Dendritic cell treated with granulocyte-macrophage colony-stimulating factor and Interleukin-4, amounts not matched to agents 40 ng/mL and 50 ng/mL, for 4 days (primary cell): ENCODE measurements around the gene ZBTB8B.
"Not testable (repeated sequence)": the region's sequence is repeated elsewhere in the genome, so short reads cannot be mapped to it uniquely, and the experiment has no call there.

Source experiments
- H3K27ac Mint-ChIP-seq: one replicate; pipeline ENCODE4 v1.8.0; 2022; ENCODE audit warnings: mild to moderate bottlenecking, mixed read lengths
- H3K27me3 Mint-ChIP-seq: one replicate; pipeline ENCODE4 v1.8.0; 2022; ENCODE audit warnings: mild to moderate bottlenecking, mixed read lengths
- H3K36me3 Mint-ChIP-seq: one replicate; pipeline ENCODE4 v1.8.0; 2022; ENCODE audit warnings: low read depth, mixed read lengths
- H3K4me1 Mint-ChIP-seq: one replicate; pipeline ENCODE4 v1.8.0; 2022; ENCODE audit warnings: low read depth, mixed read lengths
- H3K4me3 Mint-ChIP-seq: one replicate; pipeline ENCODE4 v1.8.0; 2022; ENCODE audit warnings: mild to moderate bottlenecking, moderate library complexity, mixed read lengths
- H3K9me3 Mint-ChIP-seq: one replicate; pipeline ENCODE4 v1.8.0; 2022; ENCODE audit warnings: mixed read lengths
- intact Hi-C: fragments of 100-400 bp; cut with micrococcal nuclease; formaldehyde crosslinking; loops from one replicate; pipeline ENCODE4 v1.15.0; 2022

ZBTB8B gene

DNA sequence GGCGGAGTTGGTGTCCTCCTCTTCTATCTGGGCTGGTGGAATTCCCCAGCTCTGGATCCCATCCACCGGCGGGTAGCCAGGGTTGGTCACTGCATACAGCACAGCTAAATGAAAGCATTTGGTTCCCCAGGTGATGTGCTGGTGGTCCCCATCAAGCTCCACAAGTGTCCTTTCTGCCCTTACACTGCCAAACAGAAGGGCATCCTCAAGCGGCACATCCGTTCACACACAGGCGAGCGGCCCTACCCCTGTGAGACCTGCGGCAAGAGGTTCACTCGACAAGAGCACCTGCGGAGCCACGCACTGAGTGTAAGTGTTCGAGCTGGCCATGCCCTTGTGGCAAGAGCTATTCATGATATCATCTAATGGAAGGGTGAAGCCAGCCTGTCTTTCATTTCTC, 15.9 kb downstream of the ZBTB8B start:
- H3K9me3 Mint-ChIP-seq = no peaks in the 10 kb centered on the region
- peaks cover 8% of the 10 kb centered on the region for H3K27me3 Mint-ChIP-seq
- H3K4me1 Mint-ChIP-seq = no peaks in the 10 kb centered on the region
- H3K27ac Mint-ChIP-seq = no peak overlapping the region
- H3K4me3 Mint-ChIP-seq = no peak overlapping the region
- no peaks in the 10 kb centered on the region for H3K36me3 Mint-ChIP-seq
- intact Hi-C loops = no loop called here

- H3K9me3 Mint-ChIP-seq, H3K4me3 Mint-ChIP-seq, H3K27ac Mint-ChIP-seq, intact Hi-C loops, H3K27me3 Mint-ChIP-seq, H3K4me1 Mint-ChIP-seq, H3K36me3 Mint-ChIP-seq: not testable (repeated sequence)
Observed at GRCh38 chr1:32481788-32482187, 16.9 kb downstream of the ZBTB8B start.

DNA sequence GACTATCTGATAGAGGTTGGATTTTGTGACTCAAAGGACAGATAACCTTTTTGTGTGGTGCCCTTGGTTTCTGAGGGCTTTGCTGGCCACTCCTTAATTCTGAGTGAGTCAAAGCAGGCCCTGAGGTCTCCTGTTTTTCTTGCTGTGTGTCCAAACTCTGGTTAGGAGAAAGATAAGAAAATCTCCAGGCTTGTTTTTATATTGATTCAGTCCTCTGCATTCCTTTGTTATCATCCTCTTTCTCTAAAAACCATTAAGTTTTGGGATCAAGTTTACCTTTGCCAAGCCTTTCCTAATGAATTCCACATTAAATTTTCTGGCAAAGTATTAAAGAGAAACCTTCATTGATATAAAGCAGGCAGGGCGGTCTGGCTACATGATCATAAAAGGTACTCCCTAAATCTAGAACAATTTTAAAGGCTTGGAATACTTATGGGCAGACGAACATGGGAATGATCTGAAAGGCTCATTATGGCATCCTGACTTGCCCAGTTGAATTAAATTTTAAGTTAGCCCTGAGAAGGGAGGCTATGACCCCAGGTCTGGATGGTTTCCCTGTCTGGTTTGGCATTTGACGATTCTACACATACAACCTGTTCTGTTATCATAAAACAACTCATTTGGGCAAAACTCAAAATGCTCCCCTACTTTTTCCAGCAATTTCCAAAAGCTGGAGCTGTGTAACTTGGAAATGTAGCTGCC, 20.8 kb downstream of the ZBTB8B start:
- H3K27ac Mint-ChIP-seq = no peak overlapping the region
- peaks cover 11% of the 10 kb centered on the region for H3K27me3 Mint-ChIP-seq
- no peaks in the 10 kb centered on the region for H3K9me3 Mint-ChIP-seq
- H3K36me3 Mint-ChIP-seq = no peaks in the 10 kb centered on the region
- intact Hi-C loops = no loop called here
- H3K4me1 Mint-ChIP-seq = no peaks in the 10 kb centered on the region
- H3K4me3 Mint-ChIP-seq = no peak overlapping the region

- Mint-ChIP-seq H3K36me3 (no peaks in the 10 kb centered on the region), H3K27me3 (peaks cover 11% of the 10 kb centered on the region), H3K27ac (no peak overlapping the region), H3K9me3 (no peaks in the 10 kb centered on the region), H3K4me3 (no peak overlapping the region), H3K4me1 (no peaks in the 10 kb centered on the region)
- intact Hi-C loops = no loop called here
Observed at GRCh38 chr1:32486463-32487113, 21.7 kb downstream of the ZBTB8B start.

- Mint-ChIP-seq H3K36me3 (no peaks in the 10 kb centered on the region), H3K4me1 (no peaks in the 10 kb centered on the region), H3K27me3 (peaks cover 11% of the 10 kb centered on the region), H3K9me3 (no peaks in the 10 kb centered on the region), H3K4me3 (no peak overlapping the region), H3K27ac (no peak overlapping the region)
- intact Hi-C loops = no loop called here
Observed at GRCh38 chr1:32487182-32487581, 22.3 kb downstream of the ZBTB8B start.

- H3K4me1 Mint-ChIP-seq = no peaks in the 10 kb centered on the region
Observed at GRCh38 chr1:32489774-32490454, 25.0 kb downstream of the ZBTB8B start.

DNA sequence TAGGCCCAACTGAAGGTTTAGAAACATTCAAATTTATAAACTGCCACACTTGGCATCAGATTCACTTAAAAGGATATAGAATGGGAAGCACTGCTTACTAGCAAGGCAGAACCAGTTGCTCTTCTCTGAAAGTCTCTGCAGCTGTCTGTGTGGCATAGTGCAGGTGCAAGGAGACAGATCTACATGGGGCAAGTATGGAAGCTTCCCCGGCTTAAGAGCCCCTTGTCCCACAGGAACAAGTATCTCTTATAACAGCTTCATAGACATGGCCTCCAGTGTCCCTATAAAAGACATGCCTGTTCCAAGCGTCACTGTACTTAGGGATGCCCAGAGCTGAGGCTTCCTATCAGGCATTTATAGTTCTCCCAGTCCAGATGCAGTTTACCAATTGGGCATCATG, 26.5 kb downstream of the ZBTB8B start:
- H3K27ac Mint-ChIP-seq = no peak overlapping the region
- H3K27me3 Mint-ChIP-seq = peaks cover 9% of the 10 kb centered on the region
- no peaks in the 10 kb centered on the region for H3K36me3 Mint-ChIP-seq
- H3K9me3 Mint-ChIP-seq = no peaks in the 10 kb centered on the region
- intact Hi-C loops = no loop called here
- H3K4me1 Mint-ChIP-seq = no peaks in the 10 kb centered on the region
- H3K4me3 Mint-ChIP-seq = no peak overlapping the region

More at GRCh38 chr1:32489774-32490454, 25.0 kb downstream of the ZBTB8B start:
- intact Hi-C loops = no loop called here
- Mint-ChIP-seq H3K27me3 (peaks cover 13% of the 10 kb centered on the region), H3K27ac (no peak overlapping the region), H3K36me3 (no peaks in the 10 kb centered on the region), H3K4me3 (no peak overlapping the region), H3K9me3 (no peaks in the 10 kb centered on the region)

DNA sequence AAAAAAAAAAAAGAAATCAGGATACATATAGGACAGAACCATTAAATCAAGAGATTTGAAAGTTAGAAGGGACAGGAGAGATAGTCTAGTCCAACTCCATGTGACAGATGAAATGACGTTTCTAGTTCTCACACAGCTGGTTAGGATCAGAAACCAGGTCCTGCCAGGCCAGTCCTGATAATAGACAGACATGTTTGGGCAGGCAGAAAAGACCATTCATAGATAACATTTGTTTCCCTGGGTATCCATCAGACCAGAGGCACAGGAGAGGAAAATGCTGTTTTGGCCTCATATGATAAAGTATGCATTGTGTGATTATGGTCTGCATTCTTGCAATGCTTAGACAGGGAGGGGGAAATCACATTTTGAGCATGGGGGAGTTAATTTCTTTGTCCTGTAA, 29.3 kb downstream of the ZBTB8B start:
- H3K9me3 Mint-ChIP-seq = no peaks in the 10 kb centered on the region
- no peak overlapping the region for H3K27ac Mint-ChIP-seq
- peaks cover 9% of the 10 kb centered on the region for H3K27me3 Mint-ChIP-seq
- H3K36me3 Mint-ChIP-seq = no peaks in the 10 kb centered on the region
- intact Hi-C loops = no loop called here
- H3K4me1 Mint-ChIP-seq = no peaks in the 10 kb centered on the region
- no peak overlapping the region for H3K4me3 Mint-ChIP-seq

DNA sequence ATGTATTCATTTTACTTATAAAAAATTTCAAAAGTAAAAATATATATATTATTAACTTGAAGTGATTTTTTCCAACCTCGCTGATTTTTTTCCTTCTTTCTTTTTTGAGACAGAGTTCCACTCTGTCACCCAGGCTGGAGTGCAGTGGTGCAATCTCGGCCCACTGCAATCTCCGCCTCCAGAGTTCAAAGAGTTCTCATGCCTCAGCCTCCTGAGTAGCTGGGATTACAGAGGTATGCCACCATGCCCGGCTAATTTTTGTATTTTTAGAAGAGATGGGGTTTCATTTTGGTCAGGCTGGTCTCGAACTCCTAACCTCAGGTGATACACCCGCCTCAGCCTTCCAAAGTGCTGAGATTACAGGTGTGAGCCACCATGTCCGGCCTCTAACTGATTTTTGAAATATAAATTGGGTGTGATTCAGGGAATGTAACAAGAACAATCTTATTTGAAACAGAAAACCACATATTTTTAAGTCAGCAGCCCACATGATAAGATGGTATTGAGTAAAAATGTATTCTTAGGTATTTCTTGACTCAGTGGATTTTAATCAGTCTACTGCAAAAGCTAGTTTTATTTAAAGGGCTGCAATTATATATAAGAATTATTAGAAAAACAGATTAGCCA, 30.0 kb downstream of the ZBTB8B start:
- Mint-ChIP-seq H3K9me3 (no peaks in the 10 kb centered on the region), H3K36me3 (no peaks in the 10 kb centered on the region), H3K4me1 (no peaks in the 10 kb centered on the region), H3K27me3 (peaks cover 8% of the 10 kb centered on the region), H3K4me3 (no peak overlapping the region), H3K27ac (no peak overlapping the region)
- intact Hi-C loops = no loop called here

- no peak overlapping the region for H3K27ac Mint-ChIP-seq
- H3K9me3 Mint-ChIP-seq = no peaks in the 10 kb centered on the region
- intact Hi-C loops = no loop called here
- no peaks in the 10 kb centered on the region for H3K36me3 Mint-ChIP-seq
- H3K4me3 Mint-ChIP-seq = no peak overlapping the region
- no peaks in the 10 kb centered on the region for H3K4me1 Mint-ChIP-seq
- H3K27me3 Mint-ChIP-seq = peaks cover 8% of the 10 kb centered on the region
Observed at GRCh38 chr1:32496127-32496526, 31.3 kb downstream of the ZBTB8B start.

DNA sequence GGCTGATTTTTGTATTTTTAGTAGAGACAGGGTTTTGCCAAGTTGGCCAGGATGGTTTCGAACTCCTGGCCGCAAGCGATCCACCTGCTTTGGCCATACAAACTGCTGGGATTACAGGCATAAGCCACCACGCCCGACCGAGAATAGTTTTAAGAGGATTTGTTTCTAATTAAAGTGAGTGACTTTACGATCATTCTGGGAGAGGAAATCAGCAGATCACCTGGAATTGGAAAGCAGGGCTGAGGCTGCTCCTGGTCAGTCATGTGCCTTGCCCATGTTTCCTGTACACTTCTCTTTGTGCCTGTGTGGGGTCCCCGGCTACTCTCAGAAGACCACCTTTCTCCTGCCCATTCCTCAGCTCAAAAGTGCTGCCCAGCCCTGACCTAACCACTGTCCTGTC, 33.9 kb downstream of the ZBTB8B start:
- H3K4me1 Mint-ChIP-seq = no peaks in the 10 kb centered on the region
- no peak overlapping the region for H3K4me3 Mint-ChIP-seq
- H3K36me3 Mint-ChIP-seq = no peaks in the 10 kb centered on the region
- no peak overlapping the region for H3K27ac Mint-ChIP-seq
- intact Hi-C loops = no loop called here
- peaks cover 9% of the 10 kb centered on the region for H3K27me3 Mint-ChIP-seq
- no peaks in the 10 kb centered on the region for H3K9me3 Mint-ChIP-seq

GRCh38 chr1:32500387-32501209, 35.7 kb downstream of the ZBTB8B start:
- intact Hi-C loops = no loop called here
- Mint-ChIP-seq H3K27me3 (peaks cover 12% of the 10 kb centered on the region), H3K27ac (peak overlapping the region; percentile 91), H3K4me1 (no peaks in the 10 kb centered on the region), H3K36me3 (no peaks in the 10 kb centered on the region), H3K4me3 (peak overlapping the region; percentile 88), H3K9me3 (peaks cover 7% of the 10 kb centered on the region)

DNA sequence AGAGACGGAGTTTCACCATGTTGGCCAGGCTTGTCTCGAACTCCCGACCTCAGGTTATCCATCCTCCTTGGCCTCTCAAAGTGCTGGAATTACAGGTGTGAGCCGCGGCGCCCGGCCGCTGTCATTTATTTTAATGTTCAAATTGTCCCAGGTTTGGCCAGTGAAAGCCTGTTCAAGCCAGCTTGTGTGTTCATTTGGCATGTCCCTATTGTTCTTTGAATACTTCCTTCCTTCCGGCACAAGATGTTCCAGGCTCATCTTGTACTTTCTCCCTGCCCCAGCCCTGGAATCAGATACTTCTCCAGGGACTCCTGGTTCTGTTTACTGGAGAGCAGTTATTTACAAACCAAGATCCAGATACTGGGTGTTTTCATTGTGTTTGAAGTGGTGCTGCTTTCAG, 37.0 kb downstream of the ZBTB8B start:
- Mint-ChIP-seq H3K27ac (no peak overlapping the region), H3K36me3 (no peaks in the 10 kb centered on the region), H3K9me3 (peaks cover 7% of the 10 kb centered on the region), H3K4me1 (no peaks in the 10 kb centered on the region), H3K4me3 (no peak overlapping the region), H3K27me3 (peaks cover 14% of the 10 kb centered on the region)
- intact Hi-C loops = no loop called here
